PFSK-1 (cell line): ENCODE measurements around the gene C9orf43.

Experiments
- TAF1 ChIP-seq: IDR thresholded peaks from 2 replicates; pipeline ENCODE4 v1.6.1; 2012; ENCODE audit warnings: low read length, control low read depth, borderline replicate concordance; ENCODE audit not compliant: insufficient read depth
- TF ChIP-seq, protein P1 (sequence below), 2 experiments: IDR thresholded peaks; 2 replicates each; pipeline versions ENCODE4 v1.6.1 to v1.8.0; 2011 to 2012; ENCODE audit warnings: low read depth in 2 of 2, low read length in 2 of 2, control low read depth in 1 of 2, inconsistent platforms in 1 of 2, mild to moderate bottlenecking in 1 of 2, moderate library complexity in 1 of 2; ENCODE audit not compliant: insufficient read depth in 1 of 2

GRCh38 chr9:113381909-113382411, 28.6 kb upstream of the C9orf43 start:
- no peak for TF ChIP-seq TAF1
- TF ChIP-seq, protein P1, sequence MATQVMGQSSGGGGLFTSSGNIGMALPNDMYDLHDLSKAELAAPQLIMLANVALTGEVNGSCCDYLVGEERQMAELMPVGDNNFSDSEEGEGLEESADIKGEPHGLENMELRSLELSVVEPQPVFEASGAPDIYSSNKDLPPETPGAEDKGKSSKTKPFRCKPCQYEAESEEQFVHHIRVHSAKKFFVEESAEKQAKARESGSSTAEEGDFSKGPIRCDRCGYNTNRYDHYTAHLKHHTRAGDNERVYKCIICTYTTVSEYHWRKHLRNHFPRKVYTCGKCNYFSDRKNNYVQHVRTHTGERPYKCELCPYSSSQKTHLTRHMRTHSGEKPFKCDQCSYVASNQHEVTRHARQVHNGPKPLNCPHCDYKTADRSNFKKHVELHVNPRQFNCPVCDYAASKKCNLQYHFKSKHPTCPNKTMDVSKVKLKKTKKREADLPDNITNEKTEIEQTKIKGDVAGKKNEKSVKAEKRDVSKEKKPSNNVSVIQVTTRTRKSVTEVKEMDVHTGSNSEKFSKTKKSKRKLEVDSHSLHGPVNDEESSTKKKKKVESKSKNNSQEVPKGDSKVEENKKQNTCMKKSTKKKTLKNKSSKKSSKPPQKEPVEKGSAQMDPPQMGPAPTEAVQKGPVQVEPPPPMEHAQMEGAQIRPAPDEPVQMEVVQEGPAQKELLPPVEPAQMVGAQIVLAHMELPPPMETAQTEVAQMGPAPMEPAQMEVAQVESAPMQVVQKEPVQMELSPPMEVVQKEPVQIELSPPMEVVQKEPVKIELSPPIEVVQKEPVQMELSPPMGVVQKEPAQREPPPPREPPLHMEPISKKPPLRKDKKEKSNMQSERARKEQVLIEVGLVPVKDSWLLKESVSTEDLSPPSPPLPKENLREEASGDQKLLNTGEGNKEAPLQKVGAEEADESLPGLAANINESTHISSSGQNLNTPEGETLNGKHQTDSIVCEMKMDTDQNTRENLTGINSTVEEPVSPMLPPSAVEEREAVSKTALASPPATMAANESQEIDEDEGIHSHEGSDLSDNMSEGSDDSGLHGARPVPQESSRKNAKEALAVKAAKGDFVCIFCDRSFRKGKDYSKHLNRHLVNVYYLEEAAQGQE (IDR thresholded peaks at IDR 0.05; ENCODE audit: insufficient read depth in 1 of 2, low read depth in 2 of 2, low read length in 2 of 2) = no peak
